ENCODE data around the gene ZNF558. TPM values are rescaled to one million over a fixed set of nuclear protein-coding genes. Genes with fewer than 3 reads are reported as not detected.

The ZNF558 gene
- total RNA-seq, 1 experiment from 2014 or later, result 3.0 TPM

- H3K4me3 Mint-ChIP-seq, result no peak overlapping the region
- TF ChIP-seq OVOL2 (CRISPR knock-in tag; IDR thresholded peaks at IDR 0.05; ENCODE audit: borderline replicate concordance) (no peak), ATF3 (CRISPR knock-in tag; conservative IDR thresholded peaks at IDR 0.05) (no peak), ZNF281 (CRISPR knock-in tag; IDR thresholded peaks at IDR 0.05) (no peak), ZNF423 (CRISPR knock-in tag; IDR thresholded peaks at IDR 0.05) (no peak), IRF1 (CRISPR knock-in tag; IDR thresholded peaks at IDR 0.05) (no peak), CTCF (IDR thresholded peaks at IDR 0.05) (no peak), ATF1 (CRISPR knock-in tag; IDR thresholded peaks at IDR 0.05) (no peak), MYBL2 (CRISPR knock-in tag; IDR thresholded peaks at IDR 0.05) (no peak), ATF2 (CRISPR knock-in tag; IDR thresholded peaks at IDR 0.05; ENCODE audit: borderline replicate concordance, low read depth) (no peak), PREB (CRISPR knock-in tag; IDR thresholded peaks at IDR 0.05; ENCODE audit: borderline replicate concordance) (no peak), NFYB (CRISPR knock-in tag; conservative IDR thresholded peaks at IDR 0.05; ENCODE audit: low read depth) (no peak), ETV6 (CRISPR knock-in tag; IDR thresholded peaks at IDR 0.05) (no peak)
- ATAC-seq (no peak), DNase-seq (ENCODE audit: low spot score) (no peak)
- H3K4me1 Mint-ChIP-seq, result no peaks in the 10 kb centered on the region
- peaks cover 84% of the 10 kb centered on the region for H3K9me3 Mint-ChIP-seq
- H3K36me3 Mint-ChIP-seq, result peaks cover 87% of the 10 kb centered on the region
- ChIA-PET POLR2A (interaction anchor here (0.6 kb wide), 1 partner anchor 896 kb away, joined by 4 read pairs; no protein-coding TSS in a partner anchor), CTCF (no interaction called here)
- H3K27ac Mint-ChIP-seq, result no peak overlapping the region
- peaks cover 7% of the 10 kb centered on the region; the same call in 1 of the 2 replicates for H3K27me3 Mint-ChIP-seq (ENCODE audit: low read depth)
Measured at GRCh38 chr19:8820234-8820633, 11.9 kb downstream of the ZNF558 start.

- DNase-seq (ENCODE audit: low spot score) (no peak), ATAC-seq (no peak)
- H3K9me3 Mint-ChIP-seq, result peaks cover 91% of the 10 kb centered on the region
Measured at GRCh38 chr19:8815780-8816179, 16.3 kb downstream of the ZNF558 start.

More at GRCh38 chr19:8815780-8816179, 16.3 kb downstream of the ZNF558 start:
- ChIA-PET CTCF (no interaction called here), POLR2A (no interaction called here)
- Mint-ChIP-seq H3K36me3 (peaks cover 91% of the 10 kb centered on the region), H3K27me3 (ENCODE audit: low read depth) (peaks cover 11% of the 10 kb centered on the region), H3K27ac (no peak overlapping the region), H3K4me3 (no peak overlapping the region), H3K4me1 (no peaks in the 10 kb centered on the region)
- TF ChIP-seq TEAD1 (CRISPR knock-in tag; IDR thresholded peaks at IDR 0.05), result no peak
- no peak for TF ChIP-seq IRF2 (CRISPR knock-in tag; IDR thresholded peaks at IDR 0.05; ENCODE audit: borderline replicate concordance, low read depth)
- TF ChIP-seq ERG (CRISPR knock-in tag; IDR thresholded peaks at IDR 0.05), result no peak
- no peak for TF ChIP-seq TEAD4 (CRISPR knock-in tag; IDR thresholded peaks at IDR 0.05)
- no peak for TF ChIP-seq ZNF138 (CRISPR knock-in tag; conservative IDR thresholded peaks at IDR 0.05)
- no peak for TF ChIP-seq ZNF532 (CRISPR knock-in tag; IDR thresholded peaks at IDR 0.05; ENCODE audit: borderline replicate concordance)
- TF ChIP-seq HMGXB4 (CRISPR knock-in tag; IDR thresholded peaks at IDR 0.05), result no peak
